Mucosa of rectum (tissue), 2 donors: Measurements from ENCODE around the gene LMBRD1.

Experiments used
- H3K27ac ChIP-seq, 2 donors: one replicate each; pipeline ENCODE4 v1.7.0; 2013; ENCODE audit warnings: inconsistent platforms in 2 of 2, low read depth in 2 of 2, low read length in 2 of 2
- H3K27me3 ChIP-seq, 2 donors: one replicate each; pipeline ENCODE4 v1.7.0; 2013; ENCODE audit warnings: low read length in 2 of 2; ENCODE audit not compliant: control insufficient read depth in 2 of 2, insufficient read depth in 2 of 2
- H3K36me3 ChIP-seq, 2 donors: one replicate each; pipeline ENCODE4 v1.7.0; 2013; ENCODE audit warnings: low read length in 2 of 2; ENCODE audit not compliant: control insufficient read depth in 2 of 2, insufficient read depth in 2 of 2
- H3K4me1 ChIP-seq, 2 donors: one replicate each; pipeline ENCODE4 v1.7.0; 2013; ENCODE audit warnings: low read length in 2 of 2, mild to moderate bottlenecking in 1 of 2; ENCODE audit not compliant: control insufficient read depth in 2 of 2, insufficient read depth in 2 of 2
- H3K4me3 ChIP-seq, 2 donors: one replicate each; pipeline ENCODE4 v1.7.0; 2013; ENCODE audit warnings: low read length in 2 of 2
- H3K9ac ChIP-seq, 2 donors: one replicate each; pipeline ENCODE4 v1.7.0; 2013; ENCODE audit warnings: low read length in 2 of 2, low read depth in 1 of 2, mild to moderate bottlenecking in 1 of 2
- H3K9me3 ChIP-seq, 2 donors: one replicate each; pipeline ENCODE4 v1.7.0; 2013; ENCODE audit warnings: low read length in 2 of 2; ENCODE audit not compliant: control insufficient read depth in 2 of 2
- donor health status: healthy.
- donor health status: Normal muscosa, but diverticular disease.

The LMBRD1 gene

DNA sequence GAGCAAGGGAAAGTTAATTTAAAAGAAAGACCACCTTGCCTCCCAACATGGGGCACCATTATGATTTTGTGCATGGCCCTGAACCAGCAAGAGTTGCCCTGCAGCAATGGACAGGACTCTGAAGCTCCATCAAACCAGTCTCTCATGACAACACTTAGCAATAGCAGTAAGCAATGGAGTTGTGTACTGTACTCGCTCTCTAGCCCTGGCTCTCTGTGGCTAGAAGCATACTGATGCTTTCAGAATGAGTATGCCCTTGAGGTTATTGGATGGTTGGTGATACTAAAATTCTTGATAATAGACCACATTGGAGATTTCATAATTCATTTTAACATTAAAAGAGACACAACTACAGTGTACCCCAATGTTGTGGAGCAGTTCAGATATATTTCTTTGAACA lies 23.2 kb upstream of the LMBRD1 start:
- no peak overlapping the region for H3K27ac ChIP-seq
- no peak overlapping the region for H3K9ac ChIP-seq
- H3K9me3 ChIP-seq, result no peaks in the 10 kb centered on the region
- no peak overlapping the region for H3K4me3 ChIP-seq
- H3K4me1 ChIP-seq, result no peaks in the 10 kb centered on the region
- H3K27me3 ChIP-seq, result no peaks in the 10 kb centered on the region
- H3K36me3 ChIP-seq, result no peaks in the 10 kb centered on the region

DNA sequence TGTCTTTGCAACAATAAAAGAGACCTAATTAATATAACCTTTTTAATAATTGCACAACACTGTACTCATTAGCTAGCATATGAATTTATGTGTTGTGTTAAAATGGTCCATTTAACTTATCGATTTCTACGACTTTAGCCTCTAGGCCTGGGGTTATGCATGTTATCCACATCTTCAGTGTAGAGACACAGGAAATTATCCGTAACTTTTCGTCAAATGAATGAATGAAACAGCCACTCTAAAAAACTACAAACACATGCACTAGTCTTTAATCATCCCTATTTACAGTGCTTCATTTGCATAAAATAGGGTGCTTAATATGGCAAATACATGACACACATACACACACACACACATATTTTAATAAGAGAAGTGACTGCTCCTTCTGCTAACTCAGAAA lies 22.3 kb upstream of the LMBRD1 start:
- H3K27ac ChIP-seq, result no peak overlapping the region
- no peaks in the 10 kb centered on the region for H3K9me3 ChIP-seq
- no peak overlapping the region for H3K9ac ChIP-seq
- H3K36me3 ChIP-seq, result no peaks in the 10 kb centered on the region
- H3K27me3 ChIP-seq, result no peaks in the 10 kb centered on the region
- no peak overlapping the region for H3K4me3 ChIP-seq
- H3K4me1 ChIP-seq, result no peaks in the 10 kb centered on the region

DNA sequence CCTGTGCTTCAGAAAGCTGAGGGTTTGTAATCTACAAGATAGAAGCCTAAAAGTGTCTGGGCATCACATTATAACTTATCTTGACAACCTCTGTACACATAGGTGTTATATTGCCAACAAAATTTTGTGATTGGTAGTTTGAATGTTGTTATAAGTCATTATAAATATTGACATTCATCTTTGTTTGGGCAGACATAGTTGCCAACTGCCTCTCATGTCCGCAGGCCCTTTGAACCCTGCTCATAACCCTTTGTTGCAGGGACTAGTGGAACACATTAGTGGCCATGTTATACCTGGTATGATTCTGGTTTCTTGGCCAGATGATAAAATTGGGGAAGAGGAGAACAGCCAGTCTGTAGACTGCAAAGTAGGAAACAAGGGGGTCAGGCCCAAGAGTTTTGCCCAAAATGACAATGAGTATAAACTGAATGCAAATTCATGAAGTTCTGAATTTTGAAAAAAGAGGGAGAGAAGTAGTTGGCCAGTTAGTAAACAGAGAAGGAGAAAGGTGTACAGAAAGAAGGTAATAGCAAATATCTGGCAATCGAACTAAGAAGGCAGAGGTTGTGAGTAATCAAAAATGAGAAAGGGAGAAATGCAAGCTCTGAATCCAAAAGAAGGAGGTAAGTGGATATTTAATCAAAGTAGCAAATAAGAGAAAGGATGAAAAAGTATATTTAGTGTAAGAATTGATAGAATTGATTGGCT lies 21.6 kb upstream of the LMBRD1 start:
- H3K27me3 ChIP-seq, result no peaks in the 10 kb centered on the region
- H3K36me3 ChIP-seq, result no peaks in the 10 kb centered on the region
- H3K4me3 ChIP-seq, result no peak overlapping the region
- no peak overlapping the region for H3K27ac ChIP-seq
- H3K9me3 ChIP-seq, result no peaks in the 10 kb centered on the region
- no peak overlapping the region for H3K9ac ChIP-seq
- H3K4me1 ChIP-seq, result no peaks in the 10 kb centered on the region

DNA sequence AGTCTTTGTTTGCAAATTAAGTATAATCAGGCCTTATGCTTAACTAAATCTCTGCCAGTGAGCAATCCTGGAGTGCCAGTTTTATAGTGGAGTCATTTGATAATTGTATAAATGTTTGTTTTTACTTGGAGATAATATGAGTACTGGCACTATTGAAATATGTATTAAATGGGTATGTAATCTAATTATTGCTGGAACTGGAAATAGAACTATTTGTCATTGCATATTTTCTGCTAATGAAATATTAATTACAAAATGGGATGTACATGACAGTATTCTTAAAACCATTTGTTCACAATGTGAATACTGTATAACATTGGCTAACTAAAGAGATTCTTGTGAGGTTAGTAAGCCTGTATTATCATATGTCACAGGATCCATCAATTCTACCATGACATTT lies 20.5 kb upstream of the LMBRD1 start:
- Histone ChIP-seq H3K27me3 (no peaks in the 10 kb centered on the region), H3K9me3 (no peaks in the 10 kb centered on the region), H3K9ac (no peak overlapping the region), H3K27ac (no peak overlapping the region), H3K4me1 (no peaks in the 10 kb centered on the region), H3K36me3 (no peaks in the 10 kb centered on the region), H3K4me3 (no peak overlapping the region)

DNA sequence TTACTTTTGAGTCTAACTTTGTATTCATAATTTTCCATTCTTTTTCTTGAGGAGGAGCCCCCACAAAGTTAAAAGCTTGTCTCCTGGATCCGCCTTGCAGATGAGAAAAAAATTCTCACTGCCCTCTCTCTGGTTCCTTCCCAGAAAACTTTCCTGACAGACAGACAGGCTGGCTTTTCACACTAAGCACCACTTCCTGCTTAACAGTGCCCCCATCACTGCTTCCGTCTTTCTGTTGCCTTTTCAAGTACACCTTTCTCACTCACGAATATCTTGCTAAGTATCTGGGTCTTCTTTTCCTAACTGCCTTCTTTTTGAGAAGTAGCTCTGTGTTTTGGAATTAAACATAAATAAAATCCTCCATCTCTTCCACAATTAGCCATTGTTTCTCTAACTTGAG lies 19.8 kb upstream of the LMBRD1 start:
- Histone ChIP-seq H3K36me3 (no peaks in the 10 kb centered on the region), H3K9ac (no peak overlapping the region), H3K27ac (no peak overlapping the region), H3K27me3 (no peaks in the 10 kb centered on the region), H3K4me1 (no peaks in the 10 kb centered on the region), H3K4me3 (peak overlapping the region in 1 of 2 donors; percentile 46), H3K9me3 (no peaks in the 10 kb centered on the region)

DNA sequence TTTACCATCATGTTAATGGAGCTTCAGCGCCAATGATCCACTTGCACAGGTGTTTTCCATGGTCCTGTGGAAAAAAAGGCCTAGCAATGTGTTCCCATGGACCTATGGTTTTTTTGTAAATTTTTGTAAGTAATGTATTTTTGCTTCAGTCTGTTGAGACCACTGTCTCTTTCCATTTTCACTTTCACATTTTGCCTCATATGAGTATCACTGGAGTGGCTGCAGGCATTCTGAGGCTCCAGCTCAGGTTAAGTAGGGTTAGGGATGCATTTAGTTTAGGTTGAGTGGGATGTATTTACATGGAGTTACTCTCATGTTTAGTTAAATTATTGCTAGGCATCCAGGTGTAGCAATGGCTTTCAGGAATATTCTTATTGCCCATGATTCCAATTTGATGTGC lies 19.2 kb upstream of the LMBRD1 start:
- no peak overlapping the region for H3K9ac ChIP-seq
- H3K4me3 ChIP-seq, result peak overlapping the region in 1 of 2 donors; percentile 46
- no peaks in the 10 kb centered on the region for H3K27me3 ChIP-seq
- peak overlapping the region in 1 of 2 donors; percentile 12 for H3K27ac ChIP-seq
- H3K4me1 ChIP-seq, result no peaks in the 10 kb centered on the region
- no peaks in the 10 kb centered on the region for H3K36me3 ChIP-seq
- H3K9me3 ChIP-seq, result no peaks in the 10 kb centered on the region

DNA sequence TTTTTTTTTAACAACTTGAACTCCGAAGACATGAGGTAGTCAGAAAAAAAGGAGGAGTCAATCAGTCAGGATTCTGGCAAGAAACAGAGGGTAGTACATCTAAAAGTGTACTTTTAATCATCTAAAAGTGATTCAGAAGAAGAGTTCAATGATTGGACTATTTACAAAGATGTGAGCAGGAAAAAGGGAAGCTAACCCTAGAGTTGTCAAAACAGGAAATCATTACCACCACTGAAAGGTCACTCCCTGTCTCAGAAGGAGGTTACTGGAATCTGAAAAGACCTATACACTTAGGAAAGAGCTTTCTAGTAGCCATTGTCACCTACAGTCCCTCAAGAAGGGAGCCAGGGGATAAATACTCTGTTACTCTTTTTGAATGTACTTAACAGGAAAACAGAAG lies 16.7 kb upstream of the LMBRD1 start:
- no peaks in the 10 kb centered on the region for H3K36me3 ChIP-seq
- H3K27me3 ChIP-seq, result no peaks in the 10 kb centered on the region
- H3K9ac ChIP-seq, result no peak overlapping the region
- H3K9me3 ChIP-seq, result no peaks in the 10 kb centered on the region
- no peak overlapping the region for H3K4me3 ChIP-seq
- H3K27ac ChIP-seq, result peak overlapping the region in 1 of 2 donors; percentile 58
- H3K4me1 ChIP-seq, result no peaks in the 10 kb centered on the region

DNA sequence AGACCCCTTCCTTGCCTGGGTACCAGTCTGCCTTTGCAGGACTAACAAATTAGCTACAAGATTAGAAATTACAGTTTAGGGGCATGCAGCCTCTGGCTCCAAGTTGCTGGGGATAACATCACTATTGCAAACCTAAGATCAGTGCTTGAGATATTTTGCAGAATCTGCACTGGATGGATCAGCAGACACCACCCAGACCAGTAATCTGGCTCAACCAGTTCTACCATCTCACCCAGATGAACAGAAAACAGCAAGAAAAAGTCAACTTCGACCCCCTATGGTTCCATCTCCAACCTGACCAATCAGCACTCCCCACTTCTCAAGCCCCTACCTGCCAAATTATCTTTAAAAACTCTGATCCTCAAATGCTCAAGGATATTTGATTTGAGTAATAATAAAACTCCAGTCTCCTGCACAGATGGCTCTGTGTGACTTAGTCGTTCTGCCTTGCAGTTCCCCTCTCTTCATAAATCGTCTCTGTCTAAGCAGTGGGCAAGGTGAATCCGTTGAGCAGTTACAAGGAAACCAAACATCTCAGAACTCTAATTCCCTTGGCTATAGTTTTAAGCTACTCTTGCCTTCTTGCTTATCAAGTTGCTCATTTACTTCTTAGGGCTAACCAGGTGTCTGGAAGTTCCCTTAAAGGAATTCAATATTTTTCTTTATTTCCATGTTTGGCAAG lies 16.1 kb upstream of the LMBRD1 start:
- H3K27me3 ChIP-seq, result no peaks in the 10 kb centered on the region
- no peak overlapping the region for H3K9ac ChIP-seq
- no peaks in the 10 kb centered on the region for H3K36me3 ChIP-seq
- no peak overlapping the region for H3K4me3 ChIP-seq
- no peaks in the 10 kb centered on the region for H3K4me1 ChIP-seq
- H3K9me3 ChIP-seq, result no peaks in the 10 kb centered on the region
- peak overlapping the region in 1 of 2 donors; percentile 32 for H3K27ac ChIP-seq

DNA sequence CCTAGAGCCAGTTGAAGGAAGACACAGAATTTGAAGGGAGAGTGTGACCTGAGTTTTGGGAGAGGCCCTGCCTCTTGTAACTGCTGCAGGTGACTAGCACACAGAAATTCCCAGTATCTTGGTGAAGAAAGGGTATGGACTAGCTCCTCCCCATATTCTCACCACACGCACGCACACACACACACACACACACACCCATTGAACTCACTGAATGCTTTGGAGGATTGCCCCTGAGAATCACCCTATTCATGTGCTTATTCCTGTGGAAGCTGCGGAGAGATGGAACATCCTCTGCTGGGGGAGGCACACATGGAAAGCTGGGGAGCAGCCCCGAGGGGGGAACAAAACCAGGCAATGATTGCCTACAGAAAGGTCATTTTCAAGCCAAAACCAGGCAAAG lies 6.2 kb upstream of the LMBRD1 start:
- Histone ChIP-seq H3K4me3 (no peak overlapping the region), H3K9ac (no peak overlapping the region), H3K9me3 (no peaks in the 10 kb centered on the region), H3K27ac (no peak overlapping the region), H3K36me3 (no peaks in the 10 kb centered on the region), H3K27me3 (no peaks in the 10 kb centered on the region), H3K4me1 (no peaks in the 10 kb centered on the region)

DNA sequence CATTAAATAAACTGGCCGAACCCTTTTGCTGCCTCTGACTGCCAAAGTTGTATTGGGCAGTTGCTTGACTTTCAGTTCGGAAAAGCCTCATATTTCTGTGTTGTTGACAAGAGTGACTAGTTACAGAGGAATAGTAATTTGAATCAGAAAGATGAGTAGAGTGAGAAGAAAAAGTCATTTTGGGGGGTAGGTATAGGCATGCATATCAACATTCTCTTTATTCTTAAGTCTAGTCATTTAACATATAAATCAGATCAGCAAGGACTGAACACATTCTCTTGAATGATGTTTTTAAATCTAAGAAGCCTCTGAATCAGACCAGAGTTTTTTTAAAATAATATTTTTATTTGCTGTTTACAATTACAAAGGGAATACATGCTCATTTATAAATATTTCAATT lies 4.9 kb upstream of the LMBRD1 start:
- H3K9ac ChIP-seq, result no peak overlapping the region
- no peaks in the 10 kb centered on the region for H3K36me3 ChIP-seq
- H3K4me3 ChIP-seq, result no peak overlapping the region
- no peaks in the 10 kb centered on the region for H3K27me3 ChIP-seq
- peaks cover 0 to 4% of the 10 kb centered on the region in 2 donors for H3K4me1 ChIP-seq
- H3K27ac ChIP-seq, result no peak overlapping the region
- H3K9me3 ChIP-seq, result no peaks in the 10 kb centered on the region
